Parathyroid adenoma (tissue), 2 donors: ENCODE data around the gene NBEA.

ENCODE experiments used
- H2AFZ ChIP-seq: fragments of 300-600 bp; sonication (generic); one replicate; pipeline ENCODE4 v1.7.0; 2017; ENCODE audit warnings: antibody characterized with exemption, mild to moderate bottlenecking
- H3K27ac ChIP-seq: fragments of 300-600 bp; sonication (generic); one replicate; pipeline ENCODE4 v1.7.0; 2017
- H3K27me3 ChIP-seq: fragments of 300-600 bp; sonication (generic); one replicate; pipeline ENCODE4 v1.7.0; 2017; ENCODE audit warnings: low read length; ENCODE audit not compliant: control insufficient read depth, insufficient read depth
- H3K36me3 ChIP-seq: fragments of 300-600 bp; sonication (generic); one replicate; pipeline ENCODE4 v1.7.0; 2017; ENCODE audit warnings: low read length; ENCODE audit not compliant: control insufficient read depth, insufficient read depth
- H3K4me1 ChIP-seq: fragments of 300-600 bp; sonication (generic); one replicate; pipeline ENCODE4 v1.7.0; 2017; ENCODE audit warnings: control low read depth
- H3K4me2 ChIP-seq: fragments of 300-600 bp; sonication (generic); one replicate; pipeline ENCODE4 v1.7.0; 2017; ENCODE audit warnings: low read length
- H3K4me3 ChIP-seq: fragments of 300-600 bp; sonication (generic); one replicate; pipeline ENCODE4 v1.7.0; 2017; ENCODE audit warnings: low read depth, low read length
- H3K79me2 ChIP-seq: fragments of 300-600 bp; sonication (generic); one replicate; pipeline ENCODE4 v1.7.0; 2017; ENCODE audit warnings: control low read depth
- H3K9ac ChIP-seq: fragments of 300-600 bp; sonication (generic); one replicate; pipeline ENCODE4 v1.7.0; 2017; ENCODE audit warnings: mild to moderate bottlenecking
- H3K9me3 ChIP-seq: fragments of 300-600 bp; sonication (generic); one replicate; pipeline ENCODE4 v1.7.0; 2017; ENCODE audit warnings: low read length; ENCODE audit not compliant: control insufficient read depth
- TF ChIP-seq, protein P1 (sequence below): fragments of 300-600 bp; sonication (generic); IDR thresholded peaks from one replicate; pipeline ENCODE4 v1.7.0; 2017; ENCODE audit warnings: antibody characterized with exemption, mild to moderate bottlenecking
- donor health status: primary hyperparathyroidism.

The NBEA gene

DNA sequence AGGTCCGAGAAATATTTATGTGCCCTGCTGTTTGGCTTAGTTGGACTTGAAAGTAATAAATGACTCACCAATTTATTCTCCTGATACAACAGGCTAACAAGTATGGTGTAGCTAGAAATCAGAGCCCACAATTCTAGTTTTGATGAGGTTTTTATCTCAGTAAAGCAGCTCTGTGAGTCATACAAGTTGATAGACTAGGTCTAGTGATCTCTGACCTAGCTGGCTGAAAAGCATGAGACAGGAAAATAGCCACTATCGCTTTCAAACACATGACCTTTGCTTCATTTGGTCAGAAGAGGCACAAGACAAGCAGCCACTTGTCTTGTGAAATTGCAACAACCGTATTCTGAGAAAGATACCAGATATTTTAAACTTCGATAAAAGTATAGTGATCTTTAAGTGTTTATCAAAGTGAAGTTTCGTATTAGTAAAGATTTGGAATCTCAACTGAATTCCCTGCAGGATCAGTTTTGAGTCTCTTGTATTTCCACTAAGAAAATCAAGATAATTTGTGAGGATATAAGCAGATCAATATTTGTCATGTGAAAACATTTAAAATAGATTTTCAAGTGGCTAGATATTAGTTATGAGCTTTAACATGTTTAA, 407.7 kb downstream of the NBEA start:
- TF ChIP-seq, protein P1, sequence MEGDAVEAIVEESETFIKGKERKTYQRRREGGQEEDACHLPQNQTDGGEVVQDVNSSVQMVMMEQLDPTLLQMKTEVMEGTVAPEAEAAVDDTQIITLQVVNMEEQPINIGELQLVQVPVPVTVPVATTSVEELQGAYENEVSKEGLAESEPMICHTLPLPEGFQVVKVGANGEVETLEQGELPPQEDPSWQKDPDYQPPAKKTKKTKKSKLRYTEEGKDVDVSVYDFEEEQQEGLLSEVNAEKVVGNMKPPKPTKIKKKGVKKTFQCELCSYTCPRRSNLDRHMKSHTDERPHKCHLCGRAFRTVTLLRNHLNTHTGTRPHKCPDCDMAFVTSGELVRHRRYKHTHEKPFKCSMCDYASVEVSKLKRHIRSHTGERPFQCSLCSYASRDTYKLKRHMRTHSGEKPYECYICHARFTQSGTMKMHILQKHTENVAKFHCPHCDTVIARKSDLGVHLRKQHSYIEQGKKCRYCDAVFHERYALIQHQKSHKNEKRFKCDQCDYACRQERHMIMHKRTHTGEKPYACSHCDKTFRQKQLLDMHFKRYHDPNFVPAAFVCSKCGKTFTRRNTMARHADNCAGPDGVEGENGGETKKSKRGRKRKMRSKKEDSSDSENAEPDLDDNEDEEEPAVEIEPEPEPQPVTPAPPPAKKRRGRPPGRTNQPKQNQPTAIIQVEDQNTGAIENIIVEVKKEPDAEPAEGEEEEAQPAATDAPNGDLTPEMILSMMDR = no peak
- no peaks in the 10 kb centered on the region for H3K4me1 ChIP-seq
- no peaks in the 10 kb centered on the region for H3K27me3 ChIP-seq
- no peak overlapping the region for H3K9ac ChIP-seq
- H3K36me3 ChIP-seq = no peaks in the 10 kb centered on the region
- no peak overlapping the region for H3K4me3 ChIP-seq
- H3K9me3 ChIP-seq = no peaks in the 10 kb centered on the region
- no peak overlapping the region for H3K4me2 ChIP-seq
- H3K79me2 ChIP-seq = no peaks in the 10 kb centered on the region
- no peak overlapping the region for H2AFZ ChIP-seq
- H3K27ac ChIP-seq = no peak overlapping the region

DNA sequence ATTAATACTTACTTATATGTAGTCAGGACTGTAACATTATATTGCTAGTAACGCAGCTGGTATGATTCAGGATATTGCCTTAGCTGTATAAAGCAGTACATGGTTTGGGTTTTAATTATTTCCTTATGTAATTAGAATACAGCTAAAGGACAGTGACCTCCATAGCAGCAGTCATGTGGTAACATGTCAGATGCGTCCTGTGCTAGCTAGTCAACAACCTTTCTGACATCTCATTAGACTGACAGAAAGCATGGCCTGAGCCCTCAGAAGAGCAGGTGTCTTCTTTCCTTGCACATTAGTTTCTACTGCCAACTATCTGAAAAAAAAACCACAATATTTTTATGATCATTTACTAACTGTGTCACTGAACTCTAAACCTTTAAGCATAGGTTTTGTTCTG, 412.2 kb downstream of the NBEA start:
- TF ChIP-seq, protein P1 = no peak
- no peaks in the 10 kb centered on the region for H3K27me3 ChIP-seq
- H3K4me2 ChIP-seq = no peak overlapping the region
- no peaks in the 10 kb centered on the region for H3K79me2 ChIP-seq
- H3K36me3 ChIP-seq = no peaks in the 10 kb centered on the region
- no peak overlapping the region for H3K4me3 ChIP-seq
- H2AFZ ChIP-seq = no peak overlapping the region
- H3K9me3 ChIP-seq = no peaks in the 10 kb centered on the region
- no peaks in the 10 kb centered on the region for H3K4me1 ChIP-seq
- no peak overlapping the region for H3K27ac ChIP-seq
- H3K9ac ChIP-seq = no peak overlapping the region

DNA sequence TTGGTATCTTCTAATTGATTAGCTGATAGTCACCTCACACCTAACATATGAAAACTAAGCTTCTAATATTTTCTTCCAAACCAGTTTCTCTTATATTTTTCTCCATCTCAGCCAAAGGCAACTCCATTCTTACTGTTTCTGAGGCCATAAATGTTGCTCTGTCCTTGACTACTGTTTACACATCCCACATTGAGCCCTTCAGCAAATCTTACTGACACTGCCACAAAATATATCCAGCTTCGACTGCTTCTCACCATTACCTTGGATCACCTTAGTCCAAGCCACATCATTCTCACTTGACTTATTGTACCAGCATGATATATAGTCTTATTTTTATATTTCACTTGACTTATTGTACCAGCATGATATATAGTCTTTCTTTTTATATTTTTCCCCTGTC, 412.8 kb downstream of the NBEA start:
- Histone ChIP-seq H3K27ac (no peak overlapping the region), H3K9ac (no peak overlapping the region), H3K36me3 (no peaks in the 10 kb centered on the region), H3K27me3 (no peaks in the 10 kb centered on the region), H3K9me3 (no peaks in the 10 kb centered on the region), H2AFZ (no peak overlapping the region), H3K79me2 (no peaks in the 10 kb centered on the region), H3K4me2 (no peak overlapping the region), H3K4me3 (no peak overlapping the region), H3K4me1 (no peaks in the 10 kb centered on the region)
- TF ChIP-seq, protein P1 = no peak

DNA sequence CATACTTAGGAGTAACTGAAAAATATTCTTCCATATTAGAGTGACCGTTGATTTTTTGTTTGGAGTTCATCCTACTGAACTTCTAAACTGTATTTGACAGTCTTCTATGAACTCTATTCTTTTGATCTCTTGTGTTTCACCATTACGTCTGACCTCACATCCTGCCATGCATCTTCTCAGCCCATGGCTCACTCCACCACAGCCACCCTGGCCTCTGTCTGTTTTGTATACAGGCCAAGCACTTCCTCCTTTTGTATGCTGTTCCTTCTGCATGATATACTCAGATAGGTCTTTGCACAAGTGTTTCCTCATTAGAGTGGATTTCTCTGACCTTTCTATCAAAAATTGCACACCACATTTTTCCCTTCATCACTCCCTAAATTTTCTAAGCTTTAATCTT, 414.5 kb downstream of the NBEA start:
- Histone ChIP-seq H3K9ac (no peak overlapping the region), H3K27ac (no peak overlapping the region), H3K4me3 (no peak overlapping the region), H3K27me3 (no peaks in the 10 kb centered on the region), H3K4me1 (no peaks in the 10 kb centered on the region), H3K4me2 (no peak overlapping the region), H3K9me3 (no peaks in the 10 kb centered on the region), H3K79me2 (no peaks in the 10 kb centered on the region), H2AFZ (no peak overlapping the region), H3K36me3 (no peaks in the 10 kb centered on the region)
- TF ChIP-seq, protein P1 = no peak

DNA sequence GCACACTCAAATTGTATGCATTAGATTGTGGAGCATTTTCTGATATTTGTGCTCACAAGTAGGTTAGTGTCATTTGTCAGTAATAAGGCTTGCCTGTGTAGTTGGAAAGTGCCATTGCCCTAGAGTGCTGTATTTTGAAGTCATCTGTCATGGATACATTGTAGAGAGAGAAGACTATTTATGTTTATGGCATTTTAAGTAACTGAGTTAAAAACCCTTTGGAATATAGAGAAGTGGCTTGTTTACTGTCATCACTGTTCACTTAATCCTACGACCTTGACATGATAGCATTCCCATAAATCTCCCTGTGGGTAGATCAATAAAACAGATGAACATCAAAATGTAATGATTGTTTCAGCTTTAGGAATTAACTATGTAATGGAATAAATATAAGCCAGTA, 423.8 kb downstream of the NBEA start:
- Histone ChIP-seq H3K27ac (no peak overlapping the region), H3K9ac (no peak overlapping the region), H3K27me3 (no peaks in the 10 kb centered on the region), H3K9me3 (no peaks in the 10 kb centered on the region), H3K4me3 (no peak overlapping the region), H3K79me2 (no peaks in the 10 kb centered on the region), H3K4me2 (no peak overlapping the region), H3K4me1 (no peaks in the 10 kb centered on the region), H3K36me3 (no peaks in the 10 kb centered on the region), H2AFZ (no peak overlapping the region)
- TF ChIP-seq, protein P1 = no peak
